Neural progenitor cell (in vitro differentiated cells): ENCODE results near the gene AADACL2.

Source experiments
- CTCF ChIP-seq: fragments of 200-600 bp; sonication (generic); IDR thresholded peaks from 2 replicates; pipeline ENCODE4 v1.5.1; 2017; ENCODE audit warnings: antibody characterized with exemption, mild to moderate bottlenecking
- EZH2phosphoT487 ChIP-seq: fragments of 200-600 bp; sonication (generic); IDR thresholded peaks from 2 replicates; pipeline ENCODE4 v1.6.1; 2017; ENCODE audit warnings: antibody characterized with exemption

- TF ChIP-seq EZH2phosphoT487 (no peak), CTCF (no peak)
Measured at GRCh38 chr3:151724576-151725562, 8.9 kb upstream of the AADACL2 start.
